DND-41 (cell line): ENCODE data around the gene SOX6.

Experiments
- ATAC-seq: fragments of 200-7000 bp; cut with Tn5 transposase; 3 replicates; pipeline ENCODE4 v1.9.1; 2021; ENCODE audit warnings: low read depth; ENCODE audit not compliant: insufficient read depth
- DNase-seq: peaks from one replicate; pipeline ENCODE4 v3.0.0-alpha.2; 2020
- H2AFZ ChIP-seq: 2 replicates; pipeline ENCODE4 v1.6.0; 2012; ENCODE audit warnings: low read depth, low read length
- H3K27ac ChIP-seq: 2 replicates; pipeline ENCODE4 v1.5.1; 2012; ENCODE audit warnings: low read length, inconsistent platforms
- H3K27me3 ChIP-seq: fragments of 200-600 bp; sonication (generic); 2 replicates; pipeline ENCODE4 v1.6.0; 2012; ENCODE audit warnings: low read length, mild to moderate bottlenecking, inconsistent platforms; ENCODE audit not compliant: insufficient read depth, poor library complexity
- H3K36me3 ChIP-seq: 2 replicates; pipeline ENCODE4 v1.5.1; 2012; ENCODE audit warnings: low read length, inconsistent platforms; ENCODE audit not compliant: insufficient read depth
- H3K4me1 ChIP-seq: 2 replicates; pipeline ENCODE4 v1.5.1; 2012; ENCODE audit warnings: mild to moderate bottlenecking, low read length; ENCODE audit not compliant: insufficient read depth
- H3K4me2 ChIP-seq: 2 replicates; pipeline ENCODE4 v1.6.0; 2012; ENCODE audit warnings: mild to moderate bottlenecking, moderate library complexity, low read length, inconsistent platforms; ENCODE audit not compliant: insufficient read depth
- H3K4me3 ChIP-seq, 2 experiments: fragments of 200-600 bp in 1 of 2; shearing (Covaris generic) in 1 of 2; 2 replicates each; pipeline ENCODE4 v1.5.1; 2012 to 2016; ENCODE audit warnings: inconsistent platforms in 2 of 2, low read length in 2 of 2, mild to moderate bottlenecking in 2 of 2, low read depth in 1 of 2, moderate library complexity in 1 of 2
- H3K79me2 ChIP-seq: 2 replicates; pipeline ENCODE4 v1.6.0; 2012; ENCODE audit warnings: low read length, inconsistent platforms; ENCODE audit not compliant: insufficient read depth
- H3K9ac ChIP-seq: 2 replicates; pipeline ENCODE4 v1.6.0; 2012; ENCODE audit warnings: low read depth, mild to moderate bottlenecking, inconsistent platforms, low read length, moderate library complexity
- H3K9me3 ChIP-seq: 2 replicates; pipeline ENCODE4 v1.5.1; 2012; ENCODE audit warnings: low read length, moderate library complexity, mild to moderate bottlenecking, inconsistent platforms; ENCODE audit not compliant: insufficient read depth, severe bottlenecking
- H4K20me1 ChIP-seq: 2 replicates; pipeline ENCODE4 v1.6.0; 2012; ENCODE audit warnings: low read length; ENCODE audit not compliant: insufficient read depth
- EZH2 ChIP-seq: IDR thresholded peaks from 3 replicates; pipeline ENCODE4 v1.6.1; 2012; ENCODE audit warnings: borderline replicate concordance, low read depth, mild to moderate bottlenecking, moderate library complexity, low read length, inconsistent platforms; ENCODE audit not compliant: severe bottlenecking
- TF ChIP-seq, protein P1 (sequence below): IDR thresholded peaks from 2 replicates; pipeline ENCODE4 v1.5.1; 2012; ENCODE audit warnings: borderline replicate concordance, low read length, moderate library complexity, mild to moderate bottlenecking; ENCODE audit not compliant: poor library complexity, severe bottlenecking; ENCODE audit errors: extremely low read depth

The SOX6 gene

DNA sequence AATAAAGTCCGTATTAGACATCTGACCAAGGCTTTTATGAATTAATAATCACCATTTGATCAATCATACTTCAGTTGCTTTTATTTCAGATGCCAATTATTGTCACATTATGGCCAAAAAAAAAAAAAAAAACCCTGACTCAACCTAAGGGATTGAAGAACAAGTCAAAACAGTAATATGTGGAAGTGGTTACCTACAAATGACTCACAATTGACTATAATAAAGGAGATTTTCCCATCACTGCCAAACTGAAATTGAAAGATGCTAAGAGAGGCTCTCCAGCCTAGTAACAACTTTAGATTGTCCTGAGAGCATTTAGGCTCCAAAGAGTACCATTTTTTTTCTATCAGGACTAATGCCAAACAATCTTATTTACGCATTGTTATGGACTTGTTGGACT, 35.2 kb downstream of the SOX6 start:
- Histone ChIP-seq H3K9me3 (no peaks in the 10 kb centered on the region), H3K27ac (no peak overlapping the region), H4K20me1 (no peaks in the 10 kb centered on the region), H3K9ac (no peak overlapping the region), H3K36me3 (no peaks in the 10 kb centered on the region), H3K4me1 (no peaks in the 10 kb centered on the region), H3K79me2 (no peaks in the 10 kb centered on the region), H3K4me2 (no peak overlapping the region), H3K4me3 (no peak overlapping the region), H3K27me3 (no peaks in the 10 kb centered on the region), H2AFZ (no peak overlapping the region)
- ATAC-seq: no peak
- TF ChIP-seq, protein P1, sequence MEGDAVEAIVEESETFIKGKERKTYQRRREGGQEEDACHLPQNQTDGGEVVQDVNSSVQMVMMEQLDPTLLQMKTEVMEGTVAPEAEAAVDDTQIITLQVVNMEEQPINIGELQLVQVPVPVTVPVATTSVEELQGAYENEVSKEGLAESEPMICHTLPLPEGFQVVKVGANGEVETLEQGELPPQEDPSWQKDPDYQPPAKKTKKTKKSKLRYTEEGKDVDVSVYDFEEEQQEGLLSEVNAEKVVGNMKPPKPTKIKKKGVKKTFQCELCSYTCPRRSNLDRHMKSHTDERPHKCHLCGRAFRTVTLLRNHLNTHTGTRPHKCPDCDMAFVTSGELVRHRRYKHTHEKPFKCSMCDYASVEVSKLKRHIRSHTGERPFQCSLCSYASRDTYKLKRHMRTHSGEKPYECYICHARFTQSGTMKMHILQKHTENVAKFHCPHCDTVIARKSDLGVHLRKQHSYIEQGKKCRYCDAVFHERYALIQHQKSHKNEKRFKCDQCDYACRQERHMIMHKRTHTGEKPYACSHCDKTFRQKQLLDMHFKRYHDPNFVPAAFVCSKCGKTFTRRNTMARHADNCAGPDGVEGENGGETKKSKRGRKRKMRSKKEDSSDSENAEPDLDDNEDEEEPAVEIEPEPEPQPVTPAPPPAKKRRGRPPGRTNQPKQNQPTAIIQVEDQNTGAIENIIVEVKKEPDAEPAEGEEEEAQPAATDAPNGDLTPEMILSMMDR: no peak
- no peak for TF ChIP-seq EZH2
- DNase-seq: no peak

DNA sequence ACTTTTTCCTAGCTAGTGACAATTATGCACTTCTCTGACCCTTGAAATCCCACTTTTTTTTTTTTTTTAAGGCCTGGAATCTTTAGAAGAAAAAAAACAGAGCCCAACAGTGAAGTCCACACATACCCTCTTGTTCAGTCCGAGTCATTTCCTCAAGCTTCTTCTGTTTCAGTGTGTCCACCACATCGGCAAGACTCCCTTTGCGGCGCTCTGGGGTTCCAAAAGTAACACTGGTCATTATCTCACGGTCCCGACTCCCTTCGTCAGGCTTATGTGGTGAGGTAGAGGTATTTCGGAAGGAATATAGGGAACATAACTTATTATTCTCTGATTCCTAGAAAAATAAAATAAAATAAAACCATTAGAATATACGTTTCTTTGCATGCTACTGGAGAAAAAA, 38.0 kb downstream of the SOX6 start:
- TF ChIP-seq, protein P1: no peak
- no peak for TF ChIP-seq EZH2
- Histone ChIP-seq H3K36me3 (no peaks in the 10 kb centered on the region), H3K27ac (no peak overlapping the region), H3K4me1 (no peaks in the 10 kb centered on the region), H2AFZ (no peak overlapping the region), H3K4me2 (no peak overlapping the region), H3K79me2 (no peaks in the 10 kb centered on the region), H3K9ac (no peak overlapping the region), H4K20me1 (no peaks in the 10 kb centered on the region), H3K4me3 (no peak overlapping the region), H3K27me3 (no peaks in the 10 kb centered on the region), H3K9me3 (no peaks in the 10 kb centered on the region)
- ATAC-seq (no peak), DNase-seq (no peak)

DNA sequence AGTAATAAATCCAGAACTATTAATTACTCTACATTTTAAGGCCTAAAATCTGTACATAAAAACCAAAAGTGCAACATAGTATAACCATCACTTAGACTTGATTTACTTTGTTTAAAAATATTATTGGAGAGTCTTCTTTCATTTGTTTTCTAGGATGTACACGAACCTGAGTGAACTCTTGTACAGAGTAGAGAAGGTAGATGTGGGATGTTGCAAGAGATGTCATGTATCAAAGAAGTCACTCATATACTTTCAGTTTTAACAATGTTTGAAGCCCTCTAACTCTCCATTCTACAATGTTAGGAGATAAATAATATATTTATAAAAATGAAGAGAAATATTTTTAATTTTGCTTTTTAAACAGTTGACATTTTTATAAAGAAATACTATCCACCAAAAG, 38.6 kb downstream of the SOX6 start:
- H3K36me3 ChIP-seq: no peaks in the 10 kb centered on the region
- no peak for ATAC-seq
- H3K79me2 ChIP-seq: no peaks in the 10 kb centered on the region
- H3K9me3 ChIP-seq: no peaks in the 10 kb centered on the region
- no peak overlapping the region for H3K9ac ChIP-seq
- H3K4me1 ChIP-seq: no peaks in the 10 kb centered on the region
- no peaks in the 10 kb centered on the region for H3K27me3 ChIP-seq
- no peak for TF ChIP-seq EZH2
- TF ChIP-seq, protein P1: no peak
- DNase-seq: no peak
- H4K20me1 ChIP-seq: no peaks in the 10 kb centered on the region
- no peak overlapping the region for H2AFZ ChIP-seq
- no peak overlapping the region for H3K27ac ChIP-seq
- H3K4me2 ChIP-seq: no peak overlapping the region
- no peak overlapping the region for H3K4me3 ChIP-seq

DNA sequence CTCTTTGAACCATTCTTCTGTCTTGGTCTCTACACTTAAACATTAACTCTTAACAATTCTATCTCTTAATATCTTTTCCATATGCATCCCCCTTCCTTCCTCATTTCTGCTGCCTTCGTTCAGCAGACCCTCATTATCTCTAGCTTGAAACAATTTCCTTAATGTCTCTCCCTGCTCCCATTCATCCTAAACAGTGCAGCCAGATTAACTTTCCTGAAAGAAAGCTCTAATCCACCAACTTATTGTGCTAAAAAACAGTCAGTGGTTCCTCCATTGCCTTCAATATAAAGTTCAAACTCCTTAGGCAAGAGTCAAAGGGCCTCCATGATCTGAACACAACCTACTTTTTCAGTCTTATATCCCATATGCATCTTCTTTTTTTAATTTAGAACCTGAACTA, 42.5 kb downstream of the SOX6 start:
- DNase-seq (no peak), ATAC-seq (no peak)
- H3K27me3 ChIP-seq: peaks cover 6% of the 10 kb centered on the region
- no peaks in the 10 kb centered on the region for H3K9me3 ChIP-seq
- no peaks in the 10 kb centered on the region for H3K4me1 ChIP-seq
- no peak overlapping the region for H3K4me3 ChIP-seq
- H3K27ac ChIP-seq: no peak overlapping the region
- H3K79me2 ChIP-seq: no peaks in the 10 kb centered on the region
- H3K36me3 ChIP-seq: no peaks in the 10 kb centered on the region
- no peak overlapping the region for H2AFZ ChIP-seq
- no peaks in the 10 kb centered on the region for H4K20me1 ChIP-seq
- H3K9ac ChIP-seq: no peak overlapping the region
- TF ChIP-seq EZH2: no peak
- TF ChIP-seq, protein P1: no peak
- no peak overlapping the region for H3K4me2 ChIP-seq
